Suprapubic skin (tissue), 4 donors: ENCODE measurements around the gene FAM53A.

Experiments
- EP300 ChIP-seq: sonication (generic); formaldehyde crosslinking; IDR thresholded peaks from one replicate; pipeline ENCODE4 v1.6.1; 2017; ENCODE audit warnings: antibody characterized with exemption
- POLR2A ChIP-seq, 2 donors: fragments of 450-650 bp; IDR thresholded peaks; one replicate each; pipeline ENCODE4 v1.6.1; 2017; ENCODE audit warnings: antibody characterized with exemption in 2 of 2, mild to moderate bottlenecking in 2 of 2, moderate library complexity in 2 of 2
- POLR2AphosphoS5 ChIP-seq, 3 donors: sonication (generic); formaldehyde crosslinking; IDR thresholded peaks; one replicate each; pipeline ENCODE4 v1.6.1; 2017; ENCODE audit warnings: antibody characterized with exemption in 3 of 3
- TF ChIP-seq, protein P1 (sequence below), 2 donors: fragments of 200-600 bp in 1 of 2; fragments of 450-650 bp in 1 of 2; sonication (generic) in 1 of 2; IDR thresholded peaks; one replicate each; pipeline ENCODE4 v1.5.1; 2016 to 2019; ENCODE audit warnings: antibody characterized with exemption in 2 of 2, mild to moderate bottlenecking in 1 of 2, moderate library complexity in 1 of 2

DNA sequence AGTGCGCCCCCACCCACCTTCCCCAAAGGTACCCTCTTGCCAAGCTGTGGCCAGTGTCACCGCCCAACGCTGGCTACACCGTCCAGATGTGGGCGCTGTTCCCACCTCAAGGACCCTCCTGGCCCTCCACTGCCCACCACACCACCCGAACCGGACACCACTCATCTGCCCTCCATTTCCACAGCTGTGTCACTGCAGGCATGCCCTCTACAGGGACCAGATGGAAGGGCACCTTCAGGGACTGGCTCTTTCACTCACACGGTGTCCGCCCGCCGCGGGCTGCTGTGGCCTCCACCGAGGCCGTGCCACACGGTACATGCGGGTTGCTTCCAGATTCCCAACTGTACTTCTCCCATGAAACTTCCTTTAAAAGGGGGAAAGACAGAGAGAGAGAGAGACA lies 87.7 kb downstream of the FAM53A start:
- TF ChIP-seq, protein P1, sequence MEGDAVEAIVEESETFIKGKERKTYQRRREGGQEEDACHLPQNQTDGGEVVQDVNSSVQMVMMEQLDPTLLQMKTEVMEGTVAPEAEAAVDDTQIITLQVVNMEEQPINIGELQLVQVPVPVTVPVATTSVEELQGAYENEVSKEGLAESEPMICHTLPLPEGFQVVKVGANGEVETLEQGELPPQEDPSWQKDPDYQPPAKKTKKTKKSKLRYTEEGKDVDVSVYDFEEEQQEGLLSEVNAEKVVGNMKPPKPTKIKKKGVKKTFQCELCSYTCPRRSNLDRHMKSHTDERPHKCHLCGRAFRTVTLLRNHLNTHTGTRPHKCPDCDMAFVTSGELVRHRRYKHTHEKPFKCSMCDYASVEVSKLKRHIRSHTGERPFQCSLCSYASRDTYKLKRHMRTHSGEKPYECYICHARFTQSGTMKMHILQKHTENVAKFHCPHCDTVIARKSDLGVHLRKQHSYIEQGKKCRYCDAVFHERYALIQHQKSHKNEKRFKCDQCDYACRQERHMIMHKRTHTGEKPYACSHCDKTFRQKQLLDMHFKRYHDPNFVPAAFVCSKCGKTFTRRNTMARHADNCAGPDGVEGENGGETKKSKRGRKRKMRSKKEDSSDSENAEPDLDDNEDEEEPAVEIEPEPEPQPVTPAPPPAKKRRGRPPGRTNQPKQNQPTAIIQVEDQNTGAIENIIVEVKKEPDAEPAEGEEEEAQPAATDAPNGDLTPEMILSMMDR (IDR thresholded peaks at IDR 0.05): no peak
- TF ChIP-seq EP300 (no peak), POLR2AphosphoS5 (IDR thresholded peaks at IDR 0.05) (no peak), POLR2A (IDR thresholded peaks at IDR 0.05) (no peak)
